HG03457 (cell line): ENCODE measurements around the gene LRTM2.

Experiments
- ATAC-seq: cut with Tn5 transposase; IDR thresholded peaks from one replicate; pipeline ENCODE4 v1.9.1; 2021; ENCODE audit warnings: moderate number of reproducible peaks; ENCODE audit not compliant: unreplicated experiment

Gene LRTM2

DNA sequence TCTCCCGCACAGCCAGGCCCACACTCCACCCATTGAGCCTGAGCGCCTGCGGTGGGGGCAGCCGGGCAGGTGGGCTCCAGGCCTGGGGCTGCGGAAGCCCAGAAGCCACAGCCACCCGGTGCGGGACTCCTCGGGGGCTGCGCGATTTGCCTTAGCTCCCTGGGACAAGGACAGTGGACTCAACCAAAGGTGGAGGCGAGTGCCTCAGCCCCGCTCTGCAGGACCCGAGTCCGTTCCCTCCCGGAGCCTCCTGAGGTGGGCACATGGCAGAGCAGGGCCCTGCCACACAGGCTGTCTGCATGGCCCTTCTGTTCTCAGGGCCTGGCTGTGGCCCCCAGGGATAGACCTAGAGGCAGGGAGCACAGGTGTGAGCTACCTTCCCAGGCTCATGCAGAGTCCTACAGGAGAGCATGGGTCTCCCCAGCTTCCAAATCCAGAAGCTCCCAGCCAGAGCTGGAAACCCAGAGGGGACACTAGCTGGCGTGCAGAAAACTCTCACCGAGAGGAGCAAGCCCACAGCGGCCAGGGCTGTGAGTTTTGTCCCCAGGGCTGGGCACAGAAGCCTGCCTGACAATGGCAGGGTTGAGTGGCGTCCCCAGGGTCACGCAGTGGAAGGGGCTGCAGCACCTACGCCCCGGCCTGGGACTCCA, 22.2 kb upstream of the LRTM2 start:
- no peak for ATAC-seq

DNA sequence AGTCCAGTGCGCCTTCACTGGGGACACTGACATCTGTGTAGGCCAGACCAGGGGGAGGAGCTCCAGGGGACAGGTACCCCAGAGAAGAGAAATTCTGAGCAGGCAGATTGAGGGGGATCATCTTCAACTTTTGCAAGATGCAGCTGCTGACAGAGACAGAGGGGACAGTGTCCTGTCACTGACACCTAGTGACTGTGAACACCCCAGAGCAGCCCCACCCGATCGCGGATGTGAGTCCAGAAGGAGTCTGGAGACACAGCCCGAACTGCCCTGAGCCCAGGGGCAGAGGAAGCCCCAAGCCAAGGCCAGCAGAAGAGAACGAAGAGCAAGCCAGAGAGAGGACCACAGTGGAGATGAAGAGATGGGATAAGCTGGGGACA, 21.7 kb upstream of the LRTM2 start:
- no peak for ATAC-seq

DNA sequence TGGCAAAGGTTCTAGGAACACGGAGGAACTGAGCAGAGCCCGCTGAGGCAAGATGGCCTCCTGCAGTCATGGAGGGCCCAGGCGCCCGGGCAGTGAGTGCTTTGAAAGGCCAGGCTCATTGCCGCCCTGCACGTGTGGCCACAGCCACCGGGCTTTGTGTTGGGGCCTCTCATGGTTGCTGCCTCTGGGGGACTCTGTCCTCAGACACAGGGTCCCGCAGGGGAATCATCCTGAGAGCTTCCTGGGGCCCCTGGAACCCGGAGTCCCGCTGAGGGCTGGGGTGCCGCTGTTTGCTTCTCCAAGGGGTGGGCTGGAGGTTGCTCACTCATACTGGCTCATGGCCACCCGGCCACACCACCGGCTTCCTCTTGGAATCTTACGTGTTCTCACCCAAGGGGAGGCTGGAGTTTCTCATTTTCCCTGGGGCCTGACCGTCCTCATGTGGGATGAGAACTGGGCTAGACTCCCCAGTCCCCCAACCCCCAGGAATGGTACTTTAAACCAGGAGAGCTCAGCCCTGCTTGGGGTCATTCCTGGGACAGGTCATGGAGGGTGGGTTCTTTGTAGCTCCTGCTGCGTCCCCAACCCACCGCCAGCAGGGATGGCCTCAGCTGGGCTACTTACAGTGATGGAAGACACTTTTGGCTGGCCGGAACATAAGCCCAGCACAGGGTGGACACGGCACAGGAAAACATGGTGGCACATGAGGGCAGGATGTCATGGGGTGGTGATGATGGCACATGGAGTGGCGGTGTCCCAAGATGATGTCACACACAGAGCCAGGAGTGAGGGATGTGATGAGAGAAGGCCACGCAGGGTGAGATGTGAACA, 21.1 kb upstream of the LRTM2 start:
- no peak for ATAC-seq

DNA sequence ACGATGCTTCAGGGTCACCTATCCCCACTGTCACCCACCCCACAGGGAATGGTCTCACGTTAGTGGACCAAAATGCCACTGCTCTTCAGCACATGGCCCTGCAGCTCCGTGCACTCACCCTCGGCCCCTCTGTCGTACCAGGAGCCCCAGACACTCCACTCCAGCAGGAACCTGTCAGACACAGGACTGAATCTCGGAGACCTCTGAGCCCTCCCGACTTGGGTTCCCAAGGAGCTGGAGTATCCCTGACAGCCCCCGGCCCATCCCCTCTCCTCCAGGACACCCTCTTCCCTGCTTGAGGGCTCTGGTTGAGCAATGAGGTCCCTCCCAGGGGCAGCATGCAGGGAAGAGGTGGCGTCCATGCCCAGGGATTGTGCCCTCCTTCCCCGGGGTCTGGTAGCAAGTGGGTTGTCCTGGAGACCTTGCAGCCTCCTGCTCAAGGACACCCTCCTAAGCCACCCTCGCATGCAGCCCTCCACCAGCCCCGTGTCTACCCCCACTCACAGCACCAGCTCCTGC, 20.4 kb upstream of the LRTM2 start:
- no peak for ATAC-seq

DNA sequence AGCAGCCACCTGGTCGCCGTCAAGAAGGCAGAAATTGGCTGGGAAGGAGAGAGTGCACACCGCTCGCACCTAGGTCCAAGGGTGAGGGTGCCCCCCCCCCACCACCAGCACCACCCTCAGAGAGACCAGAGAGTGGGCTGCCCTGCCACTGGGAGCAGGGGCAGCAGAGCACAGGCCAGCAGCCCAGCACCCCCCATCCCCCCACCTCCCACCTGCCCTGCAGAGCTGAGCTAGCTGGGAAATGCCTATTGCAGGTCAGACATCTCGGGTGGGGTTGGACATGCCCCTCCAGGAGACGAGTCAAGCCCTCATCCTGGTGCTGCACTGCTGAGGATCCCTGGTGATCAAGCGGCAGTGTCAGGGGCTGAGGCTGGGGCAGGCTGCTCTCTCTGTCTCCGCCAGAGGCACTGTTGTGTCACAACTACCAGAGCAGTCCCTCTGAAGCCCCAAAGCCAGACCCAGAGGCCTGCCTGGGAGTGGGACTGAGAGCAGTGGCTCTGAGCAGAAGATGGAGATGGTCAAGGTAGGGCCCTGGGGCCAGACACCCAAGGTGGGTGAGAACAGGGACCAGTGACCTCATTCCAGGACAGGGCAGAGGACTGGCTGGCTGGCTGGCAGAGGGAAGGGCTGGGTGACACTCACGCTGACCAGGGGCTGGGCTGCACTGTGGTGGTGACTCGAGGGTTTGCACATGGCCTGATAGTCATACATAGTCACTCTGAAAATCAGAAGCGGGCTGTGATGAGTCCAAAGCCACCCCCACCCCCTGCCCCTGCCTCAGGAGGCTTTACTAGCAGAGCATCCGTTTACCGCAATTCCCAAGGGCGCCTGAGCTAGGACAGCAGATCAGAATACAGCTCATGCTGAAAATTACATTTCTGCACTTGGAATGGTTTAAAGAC, 19.7 kb upstream of the LRTM2 start:
- no peak for ATAC-seq

DNA sequence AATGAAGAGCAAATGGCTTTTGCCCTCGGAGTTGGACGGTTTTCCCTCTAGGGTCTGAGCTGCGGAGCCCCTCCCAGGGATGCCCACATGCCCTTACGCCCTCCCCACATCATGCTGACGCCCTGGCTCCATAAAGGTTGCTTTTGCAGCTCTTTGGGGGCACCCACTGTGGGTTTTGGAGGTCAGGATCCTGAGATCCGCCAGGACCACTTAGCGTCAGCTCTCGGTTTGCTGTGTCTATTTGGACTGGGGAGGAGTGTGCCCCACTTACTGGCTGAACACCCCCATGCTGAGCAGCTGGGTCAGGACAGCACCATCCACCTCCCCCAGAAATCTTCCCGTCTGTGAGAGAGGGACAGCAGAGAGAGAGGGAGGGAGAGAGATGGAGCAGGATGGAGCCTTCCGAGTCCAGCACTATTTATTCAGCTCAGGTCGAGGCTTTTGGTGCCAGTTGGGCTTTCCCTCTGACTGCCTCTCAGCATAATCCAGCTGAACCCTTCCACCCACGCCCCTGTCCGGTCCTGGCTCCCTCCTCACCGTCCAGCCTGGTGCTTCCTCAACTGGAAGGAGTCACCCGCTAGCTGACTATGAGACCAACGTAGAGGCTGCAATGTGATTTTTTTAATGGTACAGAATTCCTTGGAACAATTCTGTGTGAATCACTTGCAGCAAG, 18.9 kb upstream of the LRTM2 start:
- ATAC-seq, result no peak

DNA sequence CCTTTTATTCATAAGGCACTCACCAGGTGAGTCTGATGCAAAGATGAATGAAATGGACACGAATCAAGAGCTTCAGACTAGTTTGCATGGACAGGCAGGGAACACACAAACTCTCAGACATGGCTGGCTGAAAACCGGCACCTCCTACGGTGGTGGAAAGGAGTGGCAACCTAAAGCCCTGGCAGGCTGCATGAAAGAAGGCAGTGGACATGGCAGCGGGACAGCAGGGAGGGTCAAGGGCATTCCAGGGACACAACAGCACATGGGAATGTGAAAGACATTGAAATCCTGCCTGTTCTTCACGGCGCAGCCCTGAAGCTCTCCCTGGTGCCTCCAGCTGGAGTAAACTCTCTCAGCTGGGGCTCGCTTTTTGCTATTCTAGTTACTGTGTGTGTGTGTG, 16.6 kb upstream of the LRTM2 start:
- no peak for ATAC-seq

DNA sequence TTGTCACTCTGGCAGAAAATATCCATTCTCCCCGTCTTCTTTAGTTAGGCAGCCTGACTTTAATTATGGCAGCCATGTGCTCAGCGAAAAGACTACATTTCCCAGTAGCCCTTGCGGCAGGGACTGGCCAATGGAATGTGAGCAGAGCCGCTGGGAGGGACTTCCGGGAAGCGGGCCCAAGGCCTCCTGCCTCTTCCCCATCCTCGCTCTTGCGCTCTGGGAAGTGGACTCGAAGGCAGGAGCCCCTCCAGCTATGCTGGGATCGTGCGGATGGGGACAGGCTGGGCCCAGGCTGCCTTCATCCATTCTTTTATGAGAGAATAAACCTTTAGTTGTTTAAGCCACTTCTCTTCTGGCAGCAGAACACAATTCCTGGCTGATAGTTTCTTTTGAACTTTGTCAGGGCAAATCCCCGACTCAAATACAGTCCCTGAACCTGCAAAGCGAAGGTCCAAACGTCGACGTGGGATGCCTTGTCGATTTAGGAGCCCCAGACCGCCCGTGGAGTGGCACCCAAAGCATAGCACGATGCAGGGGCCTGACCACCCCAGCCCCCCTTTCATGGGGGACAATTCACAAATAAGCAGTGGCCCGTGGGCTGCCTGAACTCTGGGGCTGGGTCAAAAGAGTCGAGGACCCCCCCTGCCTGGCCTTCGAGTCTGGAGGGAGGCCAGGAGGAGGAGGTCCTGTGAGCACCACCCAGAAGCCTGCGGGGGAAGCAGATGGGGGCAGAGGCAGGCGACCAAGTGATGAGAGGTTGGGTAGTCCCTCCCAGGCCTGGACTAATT, 15.6 kb upstream of the LRTM2 start:
- no peak for ATAC-seq

DNA sequence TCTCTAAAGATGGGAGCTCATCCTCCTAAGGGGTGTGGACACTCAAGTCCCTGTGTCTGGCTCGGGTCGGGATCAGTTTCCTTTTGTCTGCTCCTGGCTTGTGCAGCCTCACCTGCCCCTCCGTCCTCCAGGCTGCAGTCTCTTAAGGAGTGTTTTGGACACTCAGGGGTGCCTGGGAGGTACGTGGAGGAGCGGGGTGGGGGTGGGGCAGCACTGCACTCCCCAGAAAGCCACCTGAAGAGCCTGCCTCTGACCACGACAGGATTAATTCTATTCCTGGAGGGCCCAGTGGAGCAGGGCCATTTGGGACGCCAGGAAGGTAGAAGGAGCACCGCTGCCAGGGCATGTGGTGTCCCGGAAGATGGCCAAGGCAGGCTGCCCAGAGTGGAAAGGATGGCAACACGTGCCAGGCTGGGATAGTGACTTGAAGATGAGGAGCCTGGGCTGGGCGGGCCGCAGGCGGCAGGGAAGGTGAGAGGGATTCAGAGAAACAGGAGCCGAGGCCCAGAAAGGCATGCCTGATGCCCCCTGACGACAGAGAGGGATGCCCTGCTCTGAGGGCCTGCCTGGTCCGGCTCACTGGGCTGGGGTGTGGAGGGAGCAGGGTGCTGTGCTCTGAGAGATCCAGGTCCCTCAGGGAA, 14.8 kb upstream of the LRTM2 start:
- ATAC-seq, result no peak

DNA sequence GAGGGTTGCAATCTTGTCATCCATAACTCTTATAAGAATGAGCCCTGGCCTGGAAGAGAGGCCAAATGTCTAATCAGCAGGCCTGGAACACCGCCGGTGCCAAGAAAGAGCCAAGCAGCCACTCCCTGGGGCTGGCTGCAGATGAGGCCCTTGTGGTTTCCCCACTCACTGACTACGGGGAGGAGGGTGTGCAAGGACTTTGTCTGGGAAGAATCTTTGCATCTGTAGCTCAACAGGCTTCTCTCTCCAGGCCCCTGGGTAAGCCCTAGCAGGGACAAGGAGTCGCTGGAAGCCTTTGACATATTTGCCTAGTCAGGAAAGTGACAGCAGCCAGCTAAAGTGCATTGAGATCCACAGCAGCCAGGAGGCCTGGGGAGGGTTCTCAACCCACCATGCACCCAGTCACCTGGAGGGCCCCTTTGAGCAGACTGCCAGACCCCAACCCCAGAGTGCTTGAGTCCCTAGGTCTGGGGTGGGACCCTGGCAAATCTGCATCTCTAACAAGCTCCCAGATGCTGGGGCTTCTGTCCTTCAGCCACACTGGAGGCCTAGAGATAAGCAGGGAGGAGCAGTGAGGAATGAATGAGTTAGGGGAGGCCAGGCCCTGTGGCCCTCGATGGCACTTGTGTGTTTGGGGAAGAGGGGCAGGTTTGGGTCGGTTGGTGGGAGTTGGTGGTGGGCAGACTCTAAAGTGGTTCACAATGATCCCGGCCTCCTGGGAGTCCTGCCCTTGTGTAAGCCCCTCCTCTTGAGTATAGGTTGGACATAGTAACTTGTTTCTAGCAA, 13.9 kb upstream of the LRTM2 start:
- ATAC-seq, result no peak

DNA sequence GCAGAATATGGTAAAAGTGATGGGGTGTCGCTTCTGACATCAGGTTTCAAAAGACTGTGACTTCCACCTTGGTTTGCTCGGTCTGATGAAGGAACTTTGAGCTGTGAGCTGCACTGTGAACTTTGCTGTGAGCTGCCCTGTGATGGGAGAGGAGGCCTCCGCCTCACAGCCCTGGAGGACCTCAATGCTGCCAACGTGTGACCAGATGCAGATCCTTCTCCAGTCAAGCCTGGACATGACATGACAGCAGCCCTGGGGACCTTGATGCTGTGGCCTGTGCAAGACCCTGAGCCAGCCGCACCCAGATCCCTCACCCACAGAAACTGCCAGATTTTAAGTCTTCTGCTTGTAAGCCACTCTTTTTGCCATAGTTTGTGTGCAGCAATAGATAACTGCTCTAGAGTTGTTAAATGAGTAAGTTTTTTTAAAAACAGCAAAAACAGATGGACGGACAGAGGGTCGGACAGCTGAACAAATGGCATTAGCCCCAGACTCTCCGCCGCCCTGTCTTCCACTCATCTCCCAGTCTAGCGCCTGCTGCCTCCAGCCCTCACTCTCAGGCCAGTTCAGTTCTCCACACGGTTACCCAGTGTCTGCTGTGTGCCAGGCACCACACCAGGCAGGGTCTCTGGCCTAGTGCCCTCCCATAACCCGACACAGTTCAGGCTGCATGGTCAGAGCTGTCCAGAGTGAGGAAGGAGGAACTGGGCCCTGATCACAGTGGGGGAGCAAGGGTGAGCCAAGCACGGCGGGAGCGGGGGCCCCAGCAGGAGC, 13.1 kb upstream of the LRTM2 start:
- no peak for ATAC-seq

DNA sequence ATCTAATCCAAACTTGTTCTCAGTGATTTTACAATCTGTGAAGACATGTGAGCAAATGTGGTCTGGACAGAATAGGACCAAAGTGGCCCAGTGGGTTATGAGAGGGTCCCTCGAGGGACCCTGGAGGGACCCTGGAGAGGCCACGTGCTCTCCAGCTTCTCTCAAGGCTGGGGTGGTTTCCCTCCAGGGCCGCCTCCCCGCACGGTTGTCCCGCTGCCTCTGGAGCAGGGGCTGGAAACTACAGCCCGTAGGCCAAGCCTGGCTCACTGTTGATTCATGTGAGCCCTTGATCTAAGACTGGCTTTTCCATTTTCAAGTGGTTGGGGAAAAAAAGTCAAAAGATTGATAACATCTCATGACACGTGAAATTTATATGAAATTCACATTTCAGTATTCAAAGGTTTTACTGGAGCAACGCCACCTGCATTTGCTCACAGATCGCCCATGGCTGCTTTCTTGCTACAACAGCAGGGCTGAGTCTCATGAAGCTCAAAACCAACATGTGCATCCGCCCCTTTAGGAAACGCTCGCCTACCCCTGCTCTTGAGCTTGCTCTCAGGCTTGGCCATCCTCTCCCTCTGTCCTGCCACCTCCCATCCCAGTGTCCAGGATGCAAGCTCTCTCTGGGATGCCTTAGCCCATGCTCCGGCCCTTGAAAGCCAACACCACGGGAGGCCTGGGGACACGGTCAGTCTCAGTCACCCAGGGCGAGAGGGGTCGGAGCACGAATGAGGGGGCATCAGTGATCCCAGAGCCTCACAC, 12.1 kb upstream of the LRTM2 start:
- ATAC-seq, result no peak

DNA sequence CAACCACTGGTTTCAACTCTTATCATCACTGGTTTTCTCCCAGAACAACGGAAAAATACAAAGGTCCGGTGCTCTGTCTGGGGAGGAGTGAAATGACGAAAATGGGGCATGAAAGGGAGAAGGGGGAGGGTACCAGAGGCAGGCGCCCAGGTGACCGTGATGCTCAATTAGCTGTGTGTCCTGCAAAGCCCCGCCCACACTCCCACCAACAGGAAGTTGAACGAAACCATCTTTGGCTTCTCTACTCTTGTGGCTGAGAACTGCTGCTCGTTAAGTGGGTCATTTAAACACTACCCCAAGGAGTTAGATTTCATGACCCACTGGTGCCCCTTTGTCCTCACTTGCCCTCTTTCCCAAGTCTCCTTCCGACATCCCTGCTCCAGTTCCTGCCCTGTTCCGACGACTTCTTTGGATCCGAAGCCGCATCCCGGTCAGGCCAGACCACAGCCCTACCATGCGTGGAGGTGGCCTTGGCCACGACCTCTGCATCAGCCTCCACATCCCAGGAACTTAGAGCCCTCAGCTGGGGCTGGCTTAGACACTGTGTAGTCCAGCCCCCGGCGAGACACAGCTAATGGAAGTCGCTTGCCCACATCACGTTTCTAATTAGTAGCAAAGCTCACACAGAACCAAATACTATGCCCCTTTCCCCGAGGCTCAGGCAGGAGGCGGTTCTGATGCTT, 11.4 kb upstream of the LRTM2 start:
- no peak for ATAC-seq

DNA sequence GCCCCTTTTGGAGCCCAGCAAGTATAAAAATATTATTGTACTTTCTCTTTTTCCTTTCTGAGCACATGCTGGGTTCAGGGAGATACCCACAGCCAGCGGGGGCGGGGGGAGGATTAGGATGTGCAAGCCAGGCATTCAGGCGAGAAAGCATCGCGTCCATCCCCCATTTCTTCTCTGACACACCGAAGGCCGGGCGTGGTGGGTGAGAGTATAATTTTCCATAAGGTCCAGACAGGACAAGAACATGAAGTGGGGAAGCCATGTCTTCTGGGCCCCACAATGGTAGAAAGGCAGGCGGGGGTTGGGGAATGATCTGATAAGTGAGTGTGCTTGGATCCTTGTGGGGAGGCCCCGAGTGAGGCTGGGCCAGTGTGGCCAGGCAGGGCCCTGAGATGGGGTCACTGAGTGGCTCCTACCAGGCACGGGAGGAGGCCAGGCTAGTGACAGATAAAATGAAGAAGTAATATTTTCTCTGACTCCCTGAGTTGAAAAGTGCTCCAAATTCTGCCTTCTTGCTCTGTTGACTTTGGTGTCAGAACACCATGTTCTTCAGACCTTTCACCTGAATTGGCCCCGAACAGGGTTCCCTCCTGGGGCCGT, 10.7 kb upstream of the LRTM2 start:
- ATAC-seq, result no peak

DNA sequence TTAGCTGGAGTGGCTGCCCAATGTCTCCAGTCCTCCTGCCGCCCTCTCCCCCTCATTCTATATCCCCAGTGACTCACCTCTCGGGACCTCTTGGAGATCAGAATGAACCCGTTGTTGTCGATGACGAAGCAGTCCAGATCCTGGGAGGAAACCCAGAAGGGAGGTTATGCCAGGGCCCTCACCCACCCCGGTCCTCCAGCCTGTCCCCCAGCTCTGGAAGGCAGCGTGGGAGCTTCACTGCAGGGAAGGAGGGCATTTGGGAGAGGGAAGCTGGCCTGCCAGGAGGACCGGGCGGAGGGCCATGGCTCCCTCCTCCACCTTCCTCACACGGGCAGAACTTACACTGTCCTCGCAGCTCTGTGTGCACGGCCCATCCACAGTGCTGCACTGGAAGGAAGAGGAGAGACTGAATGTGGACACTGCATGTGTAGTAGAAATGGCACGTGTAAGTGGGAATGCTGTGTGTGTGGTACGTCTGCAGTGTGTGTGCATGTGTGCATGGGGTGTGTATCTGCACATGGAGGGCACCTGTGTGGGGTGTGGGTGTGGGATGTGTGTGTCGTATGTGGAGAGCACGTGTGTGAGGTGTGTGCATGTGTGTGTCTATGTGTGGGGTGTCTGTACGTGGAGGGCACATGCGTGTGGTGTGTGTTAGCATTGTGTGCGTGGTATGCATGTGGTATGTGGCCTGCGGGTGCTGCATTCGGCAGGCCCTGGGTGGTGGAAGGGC, 10.0 kb upstream of the LRTM2 start:
- ATAC-seq, result no peak

DNA sequence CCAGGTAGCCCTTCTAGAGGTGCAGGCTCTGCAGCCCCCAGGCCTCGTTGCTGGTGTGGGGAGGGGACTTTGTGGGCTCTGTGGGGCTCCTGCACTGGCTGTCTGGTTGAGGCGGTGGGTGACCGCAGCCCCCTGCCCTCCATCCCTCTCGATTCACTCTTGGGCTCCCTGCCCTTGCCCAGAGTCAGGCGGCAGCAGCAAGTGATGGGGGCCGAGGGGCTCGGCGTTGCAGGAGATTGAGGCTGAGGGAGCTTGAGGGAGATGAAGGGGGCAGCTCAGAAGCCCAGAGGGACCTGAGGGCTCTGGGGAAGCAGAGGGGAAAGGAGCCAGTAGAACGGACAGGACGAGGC, 9.5 kb upstream of the LRTM2 start:
- ATAC-seq, result no peak
